GM12874 (cell line): ENCODE measurements around the gene SLN.

Experiments used
- TF ChIP-seq, protein P1 (sequence below): IDR thresholded peaks from 2 replicates; pipeline ENCODE4 v1.5.1; 2011; ENCODE audit warnings: low read depth, mild to moderate bottlenecking, control low read depth, low read length, moderate library complexity; ENCODE audit not compliant: insufficient read depth

Gene SLN

DNA sequence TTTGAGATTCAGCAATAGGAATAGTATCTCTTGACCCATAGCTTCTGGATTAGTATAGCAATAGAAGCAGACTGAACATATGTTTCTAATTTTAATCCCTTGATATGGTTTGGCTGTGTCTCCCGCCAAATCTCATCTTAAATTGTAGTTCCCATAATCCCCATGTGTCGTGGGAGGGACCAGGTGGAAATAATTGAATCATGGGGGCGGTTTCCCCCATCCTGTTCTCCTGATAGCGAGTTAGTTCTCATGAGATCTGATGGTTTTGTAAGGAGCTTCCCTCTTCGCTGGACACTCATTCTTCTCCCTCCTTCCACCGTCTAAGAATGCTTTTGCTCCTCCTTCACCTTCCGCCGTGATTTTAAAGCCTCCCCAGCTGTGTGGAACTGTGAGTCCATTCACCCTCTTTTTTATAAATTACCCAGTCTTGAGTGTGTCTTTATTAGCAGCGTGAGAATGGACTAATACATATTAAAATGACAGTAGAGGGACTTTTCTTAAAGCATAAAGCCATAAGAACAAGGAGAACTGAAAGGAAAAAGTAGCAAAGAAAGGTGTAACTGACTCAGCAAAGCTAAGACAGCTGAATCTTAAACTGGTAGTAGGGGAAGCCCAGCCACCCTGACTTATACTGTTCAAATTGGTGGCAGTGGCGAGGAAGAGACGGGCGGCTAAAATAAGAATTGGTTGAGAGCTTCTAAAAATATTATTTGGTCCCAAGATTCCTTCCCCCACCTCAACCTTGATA is 20.3 kb upstream of the SLN start:
- TF ChIP-seq, protein P1, sequence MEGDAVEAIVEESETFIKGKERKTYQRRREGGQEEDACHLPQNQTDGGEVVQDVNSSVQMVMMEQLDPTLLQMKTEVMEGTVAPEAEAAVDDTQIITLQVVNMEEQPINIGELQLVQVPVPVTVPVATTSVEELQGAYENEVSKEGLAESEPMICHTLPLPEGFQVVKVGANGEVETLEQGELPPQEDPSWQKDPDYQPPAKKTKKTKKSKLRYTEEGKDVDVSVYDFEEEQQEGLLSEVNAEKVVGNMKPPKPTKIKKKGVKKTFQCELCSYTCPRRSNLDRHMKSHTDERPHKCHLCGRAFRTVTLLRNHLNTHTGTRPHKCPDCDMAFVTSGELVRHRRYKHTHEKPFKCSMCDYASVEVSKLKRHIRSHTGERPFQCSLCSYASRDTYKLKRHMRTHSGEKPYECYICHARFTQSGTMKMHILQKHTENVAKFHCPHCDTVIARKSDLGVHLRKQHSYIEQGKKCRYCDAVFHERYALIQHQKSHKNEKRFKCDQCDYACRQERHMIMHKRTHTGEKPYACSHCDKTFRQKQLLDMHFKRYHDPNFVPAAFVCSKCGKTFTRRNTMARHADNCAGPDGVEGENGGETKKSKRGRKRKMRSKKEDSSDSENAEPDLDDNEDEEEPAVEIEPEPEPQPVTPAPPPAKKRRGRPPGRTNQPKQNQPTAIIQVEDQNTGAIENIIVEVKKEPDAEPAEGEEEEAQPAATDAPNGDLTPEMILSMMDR: no peak

DNA sequence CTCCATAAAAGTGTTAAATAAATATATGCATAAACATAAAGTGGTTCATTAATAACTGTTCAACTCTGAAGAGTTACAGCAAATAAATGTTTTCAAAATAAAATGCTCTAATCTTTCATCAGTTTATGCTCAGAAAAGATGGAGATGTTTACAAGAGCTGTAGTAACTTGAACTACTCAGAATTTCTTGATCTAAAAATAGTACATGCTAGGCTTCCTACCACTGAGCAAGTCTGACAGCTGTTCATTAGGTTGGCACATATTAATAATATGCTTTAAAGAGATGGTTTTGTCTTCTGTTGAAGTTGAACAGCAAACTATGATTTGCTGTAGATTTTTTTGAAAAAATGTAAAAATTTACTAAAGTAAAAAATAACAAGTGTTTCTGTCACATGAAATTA is 10.8 kb upstream of the SLN start:
- TF ChIP-seq, protein P1: no peak

DNA sequence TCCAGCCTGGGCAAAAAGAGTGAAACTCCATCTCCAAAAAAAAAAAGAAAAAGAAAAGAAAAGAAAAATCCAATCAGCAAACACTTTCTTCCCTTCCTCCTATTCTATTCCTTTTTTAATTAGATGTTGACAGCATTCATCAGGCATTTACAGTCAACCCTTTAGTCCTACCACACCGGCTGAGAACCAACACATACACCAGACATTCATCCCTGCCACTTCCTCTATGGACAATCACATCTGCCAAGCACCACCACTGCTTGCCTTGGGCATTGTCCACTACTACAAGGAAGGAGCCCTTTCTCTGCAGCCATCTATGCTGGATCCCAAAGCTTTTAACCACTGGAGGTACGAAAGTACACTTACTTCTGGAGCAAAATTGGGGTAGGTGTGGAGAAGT is 9.4 kb upstream of the SLN start:
- TF ChIP-seq, protein P1: no peak

DNA sequence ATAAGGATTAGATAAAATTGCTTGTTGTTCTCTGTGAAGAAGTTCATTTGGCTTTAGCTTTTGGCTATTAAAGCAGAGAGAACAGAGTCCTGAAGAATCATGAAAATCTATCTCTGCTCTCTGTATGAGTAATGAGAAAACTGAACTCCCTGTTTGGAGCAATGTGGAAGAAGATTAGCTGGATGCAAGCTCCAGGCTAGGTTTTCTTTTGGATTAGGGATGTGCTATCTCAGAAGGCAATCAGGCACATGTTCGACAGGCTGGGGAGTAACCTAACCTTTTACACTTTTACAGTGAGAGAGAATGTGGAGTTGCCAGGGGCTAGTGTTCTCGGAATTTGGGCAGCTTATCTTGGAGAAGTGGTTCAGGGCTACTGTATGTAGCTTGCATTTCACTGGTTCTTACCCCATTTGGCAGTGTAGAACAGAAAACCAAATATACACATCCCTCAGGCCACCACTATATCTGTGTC is 8.5 kb upstream of the SLN start:
- TF ChIP-seq, protein P1: no peak

DNA sequence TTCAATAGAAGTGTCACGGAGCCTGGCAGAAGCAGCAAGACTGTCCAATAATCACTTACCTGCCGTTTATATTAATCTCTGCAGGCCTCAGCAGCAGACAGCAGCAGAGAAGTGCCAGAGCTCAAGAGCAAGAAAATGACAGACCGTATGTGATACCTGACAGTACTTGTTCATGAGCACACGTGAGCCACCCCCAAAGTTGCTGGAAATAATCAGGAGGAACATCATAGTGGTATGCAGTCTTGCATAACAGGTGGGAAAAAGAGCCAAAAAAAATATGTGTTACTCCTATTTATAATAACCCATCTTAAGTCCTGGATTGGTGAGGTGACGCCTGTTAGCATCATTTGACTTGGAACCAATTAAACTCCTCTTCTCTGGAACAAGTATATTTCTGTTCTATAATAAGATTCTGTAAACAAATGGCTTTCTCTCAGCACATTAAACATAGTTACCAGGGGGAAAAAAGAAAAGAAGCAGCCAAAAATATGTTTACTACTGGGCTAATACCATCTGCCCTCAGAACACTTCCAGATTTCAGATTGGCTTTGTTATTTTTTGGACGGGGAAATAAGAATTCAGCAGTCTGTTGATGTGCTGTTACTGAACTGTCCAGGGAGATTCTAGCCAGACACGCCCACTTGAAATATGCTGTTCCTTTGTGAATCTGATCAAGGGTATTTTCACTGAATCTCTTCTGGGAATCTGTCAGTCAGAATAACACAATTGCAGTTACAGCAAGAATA is 7.9 kb upstream of the SLN start:
- TF ChIP-seq, protein P1: no peak

DNA sequence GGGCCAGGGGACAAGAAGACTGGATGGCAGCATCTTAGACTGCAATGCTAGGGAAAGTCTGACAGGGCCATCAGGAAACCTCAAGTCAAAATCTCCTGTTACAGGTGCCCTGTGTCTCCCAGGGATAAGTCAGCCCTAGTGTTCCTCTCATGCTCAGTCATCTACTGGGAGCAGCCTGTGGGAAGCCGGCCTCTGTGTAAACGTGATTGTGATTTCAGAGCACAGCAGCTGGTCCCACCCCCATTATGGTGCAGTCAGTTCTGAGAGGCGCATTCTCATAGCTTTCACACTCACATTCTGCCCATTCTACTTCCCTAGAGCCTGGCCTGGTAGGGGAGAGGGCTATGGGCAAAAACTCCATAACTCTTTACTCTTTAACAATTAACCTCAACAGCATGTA is 7.2 kb upstream of the SLN start:
- TF ChIP-seq, protein P1: no peak

DNA sequence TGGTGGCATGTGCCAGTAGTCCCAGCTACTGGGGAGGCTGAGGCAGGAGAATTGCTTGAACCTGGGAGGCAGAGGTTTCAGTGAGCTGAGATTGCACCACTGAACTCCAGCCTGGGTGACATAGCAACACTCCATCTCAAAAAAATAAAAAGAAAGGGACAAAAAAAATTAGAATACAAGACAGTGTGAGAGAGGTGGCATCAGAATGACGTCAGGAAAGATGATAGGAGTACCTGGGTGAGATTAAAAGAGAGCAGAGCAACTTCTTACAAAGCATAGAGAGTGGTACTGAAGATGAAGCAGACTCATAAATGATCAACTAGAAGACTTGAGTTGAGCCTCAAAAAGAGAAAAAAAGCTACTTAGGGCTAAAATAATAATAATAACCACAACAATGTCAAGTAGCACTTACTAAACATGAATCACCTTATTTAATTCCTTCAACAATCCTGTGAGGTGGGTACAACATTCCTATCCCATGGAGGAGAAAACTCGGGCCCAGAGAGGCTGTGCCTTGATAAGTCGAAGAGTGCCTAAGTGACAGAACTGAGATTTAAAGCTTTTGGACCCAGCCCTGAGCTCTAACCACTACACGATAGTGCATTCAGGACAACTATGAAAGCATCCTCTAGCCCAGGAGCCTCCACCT is 5.2 kb upstream of the SLN start:
- TF ChIP-seq, protein P1: no peak
